ENCODE measurements around the gene GCNT2.

DNA sequence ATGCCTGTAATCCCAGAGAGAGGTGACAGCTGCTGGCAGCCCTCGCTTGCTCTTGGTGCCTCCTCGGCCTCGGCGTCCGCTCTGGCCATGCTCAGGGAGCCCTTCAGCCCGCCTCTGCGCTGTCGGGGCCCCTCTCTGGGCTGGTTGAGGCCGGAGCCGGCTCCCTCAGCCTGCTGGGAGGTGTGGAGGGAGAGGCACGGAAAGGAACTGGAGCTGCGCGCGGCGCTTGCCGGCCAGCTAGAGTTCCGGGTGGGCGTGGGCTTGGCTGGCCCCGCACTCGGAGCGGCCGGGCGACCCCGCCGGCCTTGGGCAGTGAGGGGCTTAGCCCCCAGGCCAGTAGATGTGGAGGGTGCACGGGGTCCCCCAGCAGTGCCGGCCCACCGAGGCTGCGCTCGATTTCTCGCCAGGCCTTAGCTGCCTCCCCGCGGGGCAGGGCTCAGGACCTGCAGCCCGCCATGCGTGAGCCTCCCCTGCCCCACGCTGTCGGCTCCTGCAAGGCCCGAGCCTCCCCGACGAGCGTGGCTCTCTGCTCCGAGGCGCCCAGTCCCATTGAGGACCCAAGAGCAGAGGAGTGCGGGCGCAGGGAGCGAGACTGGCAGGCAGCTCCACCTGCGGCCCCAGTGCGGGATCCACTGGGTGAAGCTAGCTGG lies 138.7 kb downstream of the GCNT2 start:
- TF ChIP-seq, protein P1, sequence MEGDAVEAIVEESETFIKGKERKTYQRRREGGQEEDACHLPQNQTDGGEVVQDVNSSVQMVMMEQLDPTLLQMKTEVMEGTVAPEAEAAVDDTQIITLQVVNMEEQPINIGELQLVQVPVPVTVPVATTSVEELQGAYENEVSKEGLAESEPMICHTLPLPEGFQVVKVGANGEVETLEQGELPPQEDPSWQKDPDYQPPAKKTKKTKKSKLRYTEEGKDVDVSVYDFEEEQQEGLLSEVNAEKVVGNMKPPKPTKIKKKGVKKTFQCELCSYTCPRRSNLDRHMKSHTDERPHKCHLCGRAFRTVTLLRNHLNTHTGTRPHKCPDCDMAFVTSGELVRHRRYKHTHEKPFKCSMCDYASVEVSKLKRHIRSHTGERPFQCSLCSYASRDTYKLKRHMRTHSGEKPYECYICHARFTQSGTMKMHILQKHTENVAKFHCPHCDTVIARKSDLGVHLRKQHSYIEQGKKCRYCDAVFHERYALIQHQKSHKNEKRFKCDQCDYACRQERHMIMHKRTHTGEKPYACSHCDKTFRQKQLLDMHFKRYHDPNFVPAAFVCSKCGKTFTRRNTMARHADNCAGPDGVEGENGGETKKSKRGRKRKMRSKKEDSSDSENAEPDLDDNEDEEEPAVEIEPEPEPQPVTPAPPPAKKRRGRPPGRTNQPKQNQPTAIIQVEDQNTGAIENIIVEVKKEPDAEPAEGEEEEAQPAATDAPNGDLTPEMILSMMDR (conservative IDR thresholded peaks at IDR 0.05; ENCODE audit: low read depth, low read length) = no peak
- TF ChIP-seq EZH2 (IDR thresholded peaks at IDR 0.05; ENCODE audit: low read length, unreplicated experiment) = no peak
